IMR-90 (cell line): ENCODE measurements around the gene RAB14. TPM values are rescaled to one million over a fixed set of nuclear protein-coding genes. Genes with fewer than 3 reads are reported as not detected.

Source experiments
- ATAC-seq: fragments of 200-7000 bp; cut with Tn5 transposase; 2 replicates; pipeline ENCODE4 v1.9.1; 2020; ENCODE audit warnings: low read depth, mild to moderate bottlenecking, moderate library complexity
- BruUV-seq: library from RNA; stranded (reverse); fragments of 400-500 nt; replicated peaks from 2 replicates; lab custom pipeline; 2021; lab: Mats Ljungman, UMichigan
- CTCF ChIA-PET: fragments of 300-600 bp; formaldehyde crosslinking; extraction: SDS; loops from one replicate; lab custom pipeline; 2021; ENCODE audit warnings: antibody characterized with exemption; lab: Yijun Ruan, JAX
- POLR2A ChIA-PET: fragments of 300-600 bp; sonication (Branson Sonifier 250); formaldehyde crosslinking; loops from one replicate; lab custom pipeline; 2022; ENCODE audit warnings: antibody characterized with exemption; ENCODE audit not compliant: unreplicated experiment; lab: Charles Lee
- DNase-seq: peaks from one replicate; pipeline ENCODE4 v3.0.0; 2013
- H2AFZ ChIP-seq: replicated peaks from 2 replicates; pipeline ENCODE3; 2013; ENCODE audit warnings: low read length, mild to moderate bottlenecking; ENCODE audit not compliant: poor library complexity
- H2AK5ac ChIP-seq: 2 replicates; pipeline ENCODE4 v1.6.1; 2013; ENCODE audit warnings: low read depth, low read length, inconsistent platforms
- H2AK9ac ChIP-seq: replicated peaks from 2 replicates; pipeline ENCODE3; 2013; ENCODE audit warnings: mild to moderate bottlenecking, low read depth, low read length, moderate library complexity; ENCODE audit not compliant: poor library complexity
- H2BK120ac ChIP-seq: 2 replicates; pipeline ENCODE4 v1.6.1; 2013; ENCODE audit warnings: low read depth, low read length, inconsistent platforms
- H2BK15ac ChIP-seq: 3 replicates; pipeline ENCODE4 v1.6.1; 2013; ENCODE audit warnings: low read depth, low read length, inconsistent platforms
- H2BK20ac ChIP-seq: 2 replicates; pipeline ENCODE4 v1.6.1; 2013; ENCODE audit warnings: low read depth, mild to moderate bottlenecking, inconsistent platforms, low read length, moderate library complexity
- H2BK5ac ChIP-seq: 2 replicates; pipeline ENCODE4 v1.6.1; 2013; ENCODE audit warnings: mild to moderate bottlenecking, low read depth, low read length, inconsistent platforms; ENCODE audit not compliant: poor library complexity, severe bottlenecking
- H3K14ac ChIP-seq: replicated peaks from 2 replicates; pipeline ENCODE4 v1.6.1; 2013; ENCODE audit warnings: low read depth, low read length, inconsistent platforms
- H3K18ac ChIP-seq: 2 replicates; pipeline ENCODE4 v1.6.1; 2013; ENCODE audit warnings: low read depth, low read length, control low read depth
- H3K23ac ChIP-seq: 2 replicates; pipeline ENCODE4 v1.6.1; 2013; ENCODE audit warnings: low read depth, low read length, inconsistent platforms
- H3K27ac ChIP-seq: 2 replicates; pipeline ENCODE4 v1.5.1; 2013; ENCODE audit warnings: mild to moderate bottlenecking, control low read depth, low read length; ENCODE audit not compliant: insufficient read depth
- H3K27me3 ChIP-seq: 2 replicates; pipeline ENCODE4 v1.6.1; 2013; ENCODE audit warnings: low read length; ENCODE audit not compliant: control insufficient read depth, insufficient read depth
- H3K36me3 ChIP-seq: 2 replicates; pipeline ENCODE4 v1.6.1; 2013; ENCODE audit warnings: low read length, mixed read lengths; ENCODE audit not compliant: control insufficient read depth, insufficient read depth
- H3K4ac ChIP-seq: 2 replicates; pipeline ENCODE4 v1.6.1; 2013; ENCODE audit warnings: low read depth, low read length, inconsistent platforms
- H3K4me1 ChIP-seq: 2 replicates; pipeline ENCODE4 v1.6.1; 2013; ENCODE audit warnings: low read length, mixed read lengths; ENCODE audit not compliant: control insufficient read depth, insufficient read depth
- H3K4me2 ChIP-seq: 2 replicates; pipeline ENCODE4 v1.6.1; 2013; ENCODE audit warnings: low read depth, mild to moderate bottlenecking, control low read depth, low read length, moderate library complexity
- H3K4me3 ChIP-seq: 2 replicates; pipeline ENCODE4 v1.5.1; 2013; ENCODE audit warnings: low read depth, mild to moderate bottlenecking, control low read depth, low read length, moderate library complexity; ENCODE audit not compliant: insufficient read depth
- H3K56ac ChIP-seq: 2 replicates; pipeline ENCODE4 v1.6.1; 2013; ENCODE audit warnings: low read length, inconsistent platforms; ENCODE audit not compliant: insufficient read depth; ENCODE audit errors: extremely low read depth
- H3K79me1 ChIP-seq, 2 experiments: 2 replicates each; pipeline ENCODE4 v1.6.1; 2013; ENCODE audit warnings: low read length in 2 of 2, inconsistent platforms in 1 of 2, low read depth in 1 of 2
- H3K9ac ChIP-seq: 2 replicates; pipeline ENCODE4 v1.6.1; 2013; ENCODE audit warnings: low read depth, low read length, control low read depth
- H3K9me1 ChIP-seq: 2 replicates; pipeline ENCODE4 v1.6.1; 2013; ENCODE audit warnings: low read length, inconsistent platforms; ENCODE audit not compliant: insufficient read depth
- H3K9me3 ChIP-seq: 2 replicates; pipeline ENCODE4 v1.6.1; 2013; ENCODE audit warnings: low read length; ENCODE audit not compliant: control insufficient read depth, insufficient read depth
- H4K20me1 ChIP-seq: 2 replicates; pipeline ENCODE4 v1.6.1; 2013; ENCODE audit warnings: low read length, inconsistent platforms; ENCODE audit not compliant: insufficient read depth
- H4K5ac ChIP-seq: 2 replicates; pipeline ENCODE4 v1.6.1; 2013; ENCODE audit warnings: mild to moderate bottlenecking, low read depth, low read length, control low read depth
- H4K8ac ChIP-seq, 2 experiments: 2 replicates each; pipeline ENCODE4 v1.6.1; 2013; ENCODE audit warnings: low read depth in 2 of 2, low read length in 2 of 2, control low read depth in 1 of 2, inconsistent platforms in 1 of 2
- H4K91ac ChIP-seq: 2 replicates; pipeline ENCODE4 v1.6.1; 2013; ENCODE audit warnings: low read depth, low read length, inconsistent platforms; ENCODE audit not compliant: insufficient read depth
- BHLHE40 ChIP-seq: fragments of 150-350 bp; IDR thresholded peaks from 2 replicates; pipeline ENCODE4 v1.6.1; 2016; ENCODE audit warnings: mild to moderate bottlenecking, low read depth, low read length
- CEBPB ChIP-seq: IDR thresholded peaks from 2 replicates; pipeline ENCODE4 v1.6.1; 2012; ENCODE audit warnings: low read depth, low read length, improper control_type of control experiment
- CHD1 ChIP-seq: IDR thresholded peaks from 2 replicates; pipeline ENCODE4 v1.6.1; 2012; ENCODE audit warnings: low read depth, low read length, improper control_type of control experiment
- FOS ChIP-seq: fragments of 150-350 bp; IDR thresholded peaks from 2 replicates; pipeline ENCODE4 v1.6.1; 2016; ENCODE audit warnings: low read depth, low read length
- MAFK ChIP-seq: IDR thresholded peaks from 2 replicates; pipeline ENCODE4 v1.6.1; 2012; ENCODE audit warnings: low read depth, low read length, improper control_type of control experiment
- MAZ ChIP-seq: IDR thresholded peaks from 2 replicates; pipeline ENCODE4 v1.6.1; 2012; ENCODE audit warnings: low read depth, mild to moderate bottlenecking, low read length, improper control_type of control experiment, moderate library complexity, borderline replicate concordance
- MXI1 ChIP-seq: IDR thresholded peaks from 2 replicates; pipeline ENCODE4 v1.6.1; 2012; ENCODE audit warnings: low read depth, mild to moderate bottlenecking, low read length, moderate library complexity, borderline replicate concordance
- NFE2L2 ChIP-seq: fragments of 150-350 bp; IDR thresholded peaks from 2 replicates; pipeline ENCODE4 v1.6.1; 2016; ENCODE audit warnings: low read depth, mild to moderate bottlenecking, low read length
- POLR2A ChIP-seq: IDR thresholded peaks from 2 replicates; pipeline ENCODE4 v1.6.1; 2012; ENCODE audit warnings: mild to moderate bottlenecking, low read depth, low read length
- RAD21 ChIP-seq: IDR thresholded peaks from 2 replicates; pipeline ENCODE4 v1.6.1; 2012; ENCODE audit warnings: low read length, improper control_type of control experiment
- RCOR1 ChIP-seq: IDR thresholded peaks from 2 replicates; pipeline ENCODE4 v1.6.1; 2012; ENCODE audit warnings: mild to moderate bottlenecking, low read length, improper control_type of control experiment; ENCODE audit not compliant: insufficient replicate concordance
- RFX5 ChIP-seq: IDR thresholded peaks from 2 replicates; pipeline ENCODE4 v1.8.0; 2012; ENCODE audit warnings: low read depth, mild to moderate bottlenecking, low read length, moderate library complexity
- SMC3 ChIP-seq: fragments of 150-350 bp; IDR thresholded peaks from 2 replicates; pipeline ENCODE4 v1.6.1; 2016; ENCODE audit warnings: low read depth, mild to moderate bottlenecking, antibody characterized with exemption, low read length, moderate library complexity
- WGBS, 2 experiments: methylation state at CpG; one replicate each; pipeline versions ENCODE4 v1.1.5 to v1.1.7; 2013; ENCODE audit warnings: missing lambda C conversion rate in 2 of 2; ENCODE audit not compliant: insufficient read length in 1 of 2; ENCODE audit errors: extremely low coverage in 2 of 2; 5-methylcytosine and 5-hydroxymethylcytosine counted together
- dilution Hi-C: fragments of 300-500 bp; cut with HindIII; formaldehyde crosslinking; loops from one replicate; pipeline ENCODE4 v1.14.3; 2018; ENCODE audit warnings: low sequenced_read_pairs; ENCODE audit not compliant: unreplicated experiment
- in situ Hi-C: fragments of 300-500 bp; cut with MboI; formaldehyde crosslinking; loops from 3 replicates; pipeline ENCODE4 v1.14.3; 2019; ENCODE audit warnings: low sequenced_read_pairs, inconsistent platforms, mixed read lengths
- intact Hi-C: fragments of 100-400 bp; cut with micrococcal nuclease; formaldehyde crosslinking; loops from 2 replicates; pipeline ENCODE4 v1.10.0; 2022
- polyA plus RNA-seq, 3 experiments: library from polyadenylated mRNA; depleted of rRNA; stranded (reverse); fragments of >200 nt; gene quantifications; 2 replicates each; pipeline ENCODE4 v1.2.3, GENCODE V29; 2012; ENCODE audit warnings: low replicate concordance in 1 of 3
- total RNA-seq: library from RNA; depleted of rRNA; stranded (reverse); fragments of >200 nt; gene quantifications from 2 replicates; pipeline ENCODE4 v1.2.3, GENCODE V29; 2012
- TF ChIP-seq, protein P1 (sequence below): fragments of 150-350 bp; IDR thresholded peaks from 2 replicates; pipeline ENCODE4 v1.6.1; 2016; ENCODE audit warnings: low read depth, mild to moderate bottlenecking, low read length, moderate library complexity, borderline replicate concordance
- TF ChIP-seq, protein P2 (sequence below): conservative IDR thresholded peaks from 2 replicates; pipeline ENCODE4 v1.5.1; 2012; ENCODE audit warnings: mild to moderate bottlenecking, low read depth, low read length, improper control_type of control experiment
- TF ChIP-seq, protein P3 (sequence below): fragments of 150-350 bp; IDR thresholded peaks from 2 replicates; pipeline ENCODE4 v1.6.1; 2017; ENCODE audit warnings: mild to moderate bottlenecking, antibody characterized with exemption, low read length, low read depth

RAB14 gene
- total and polyA plus RNA-seq, 2 of the 4 experiments (the other 2 are of a cell fraction): 20.1 to 29.3 TPM

DNA sequence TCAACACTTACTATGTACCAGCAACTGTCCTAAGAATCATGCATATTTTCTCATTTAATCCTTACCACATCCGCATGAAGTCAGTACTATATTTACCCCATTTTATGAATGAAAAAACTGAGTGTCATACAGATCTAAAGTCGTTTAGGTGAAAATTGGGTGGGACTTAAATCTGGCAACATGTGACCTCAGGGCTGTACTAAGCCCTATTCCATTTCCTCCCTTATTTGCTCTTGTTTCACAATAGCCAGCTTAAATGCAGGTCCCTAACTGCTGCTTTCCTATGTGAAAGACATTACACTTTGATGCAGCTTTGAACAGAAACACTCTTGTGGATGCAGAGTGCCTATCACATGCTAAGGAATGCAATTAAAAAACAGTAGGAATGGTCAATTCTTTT, 2.5 kb upstream of the RAB14 start:
- ATAC-seq (no peak), DNase-seq (no peak)
- Histone ChIP-seq H2BK120ac (no peak overlapping the region), H4K91ac (no peak overlapping the region), H3K14ac (no peak overlapping the region), H2AK5ac (no peak overlapping the region), H4K8ac (no peak overlapping the region), H3K27me3 (no peaks in the 10 kb centered on the region), H3K4ac (no peak overlapping the region), H3K36me3 (no peaks in the 10 kb centered on the region), H2AK9ac (no peak overlapping the region), H3K18ac (no peak overlapping the region), H3K4me1 (peaks cover 5% of the 10 kb centered on the region), H3K56ac (no peak overlapping the region), H3K9me1 (peaks cover 4% of the 10 kb centered on the region), H3K27ac (no peak overlapping the region), H3K79me1 (peaks cover 4 to 15% of the 10 kb centered on the region in 2 experiments; a peak in 3 of 4 replicates), H3K9ac (no peak overlapping the region), H4K20me1 (peaks cover 23% of the 10 kb centered on the region), H4K5ac (no peak overlapping the region), H3K4me3 (no peak overlapping the region), H2BK20ac (no peak overlapping the region), H2AFZ (no peak overlapping the region), H3K9me3 (no peaks in the 10 kb centered on the region), H3K23ac (no peak overlapping the region), H2BK15ac (no peak overlapping the region), H2BK5ac (no peak overlapping the region), H3K4me2 (no peak overlapping the region)
- TF ChIP-seq FOS (no peak), MXI1 (no peak), RCOR1 (no peak), RAD21 (no peak), MAZ (no peak), BHLHE40 (no peak), NFE2L2 (no peak), CHD1 (no peak), MAFK (no peak), RFX5 (no peak), SMC3 (no peak), POLR2A (no peak), CEBPB (no peak)
- TF ChIP-seq, protein P1, sequence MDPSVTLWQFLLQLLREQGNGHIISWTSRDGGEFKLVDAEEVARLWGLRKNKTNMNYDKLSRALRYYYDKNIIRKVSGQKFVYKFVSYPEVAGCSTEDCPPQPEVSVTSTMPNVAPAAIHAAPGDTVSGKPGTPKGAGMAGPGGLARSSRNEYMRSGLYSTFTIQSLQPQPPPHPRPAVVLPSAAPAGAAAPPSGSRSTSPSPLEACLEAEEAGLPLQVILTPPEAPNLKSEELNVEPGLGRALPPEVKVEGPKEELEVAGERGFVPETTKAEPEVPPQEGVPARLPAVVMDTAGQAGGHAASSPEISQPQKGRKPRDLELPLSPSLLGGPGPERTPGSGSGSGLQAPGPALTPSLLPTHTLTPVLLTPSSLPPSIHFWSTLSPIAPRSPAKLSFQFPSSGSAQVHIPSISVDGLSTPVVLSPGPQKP: no peak
- TF ChIP-seq, protein P2, sequence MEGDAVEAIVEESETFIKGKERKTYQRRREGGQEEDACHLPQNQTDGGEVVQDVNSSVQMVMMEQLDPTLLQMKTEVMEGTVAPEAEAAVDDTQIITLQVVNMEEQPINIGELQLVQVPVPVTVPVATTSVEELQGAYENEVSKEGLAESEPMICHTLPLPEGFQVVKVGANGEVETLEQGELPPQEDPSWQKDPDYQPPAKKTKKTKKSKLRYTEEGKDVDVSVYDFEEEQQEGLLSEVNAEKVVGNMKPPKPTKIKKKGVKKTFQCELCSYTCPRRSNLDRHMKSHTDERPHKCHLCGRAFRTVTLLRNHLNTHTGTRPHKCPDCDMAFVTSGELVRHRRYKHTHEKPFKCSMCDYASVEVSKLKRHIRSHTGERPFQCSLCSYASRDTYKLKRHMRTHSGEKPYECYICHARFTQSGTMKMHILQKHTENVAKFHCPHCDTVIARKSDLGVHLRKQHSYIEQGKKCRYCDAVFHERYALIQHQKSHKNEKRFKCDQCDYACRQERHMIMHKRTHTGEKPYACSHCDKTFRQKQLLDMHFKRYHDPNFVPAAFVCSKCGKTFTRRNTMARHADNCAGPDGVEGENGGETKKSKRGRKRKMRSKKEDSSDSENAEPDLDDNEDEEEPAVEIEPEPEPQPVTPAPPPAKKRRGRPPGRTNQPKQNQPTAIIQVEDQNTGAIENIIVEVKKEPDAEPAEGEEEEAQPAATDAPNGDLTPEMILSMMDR: no peak
- TF ChIP-seq, protein P3, sequence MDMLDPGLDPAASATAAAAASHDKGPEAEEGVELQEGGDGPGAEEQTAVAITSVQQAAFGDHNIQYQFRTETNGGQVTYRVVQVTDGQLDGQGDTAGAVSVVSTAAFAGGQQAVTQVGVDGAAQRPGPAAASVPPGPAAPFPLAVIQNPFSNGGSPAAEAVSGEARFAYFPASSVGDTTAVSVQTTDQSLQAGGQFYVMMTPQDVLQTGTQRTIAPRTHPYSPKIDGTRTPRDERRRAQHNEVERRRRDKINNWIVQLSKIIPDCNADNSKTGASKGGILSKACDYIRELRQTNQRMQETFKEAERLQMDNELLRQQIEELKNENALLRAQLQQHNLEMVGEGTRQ: no peak
- ChIA-PET CTCF (no interaction called here), POLR2A (no interaction called here)
- no TSS peak for BruUV-seq
- in situ Hi-C loops: no loop called here
- dilution Hi-C loops: no loop called here
- WGBS, 2 experiments: no CpG with 5 or more reads among the region's 2 CpGs
- intact Hi-C loops: no loop called here
